ENCODE data around the gene SSBP4.
"Not testable (repeated sequence)": the region's sequence is repeated elsewhere in the genome, so short reads cannot be mapped to it uniquely, and the experiment has no call there.

Gene SSBP4

GRCh38 chr19:18419195-18419698, at the start of gene SSBP4:
SSBP4 (plus strand) TSS chr19:18419398; CDS start chr19:18419649, 251 bp downstream.
- peak; percentile 92 for DNase-seq

GRCh38 chr19:18373407-18373891, 45.7 kb upstream of the SSBP4 start:
- no peak for DNase-seq

DNA sequence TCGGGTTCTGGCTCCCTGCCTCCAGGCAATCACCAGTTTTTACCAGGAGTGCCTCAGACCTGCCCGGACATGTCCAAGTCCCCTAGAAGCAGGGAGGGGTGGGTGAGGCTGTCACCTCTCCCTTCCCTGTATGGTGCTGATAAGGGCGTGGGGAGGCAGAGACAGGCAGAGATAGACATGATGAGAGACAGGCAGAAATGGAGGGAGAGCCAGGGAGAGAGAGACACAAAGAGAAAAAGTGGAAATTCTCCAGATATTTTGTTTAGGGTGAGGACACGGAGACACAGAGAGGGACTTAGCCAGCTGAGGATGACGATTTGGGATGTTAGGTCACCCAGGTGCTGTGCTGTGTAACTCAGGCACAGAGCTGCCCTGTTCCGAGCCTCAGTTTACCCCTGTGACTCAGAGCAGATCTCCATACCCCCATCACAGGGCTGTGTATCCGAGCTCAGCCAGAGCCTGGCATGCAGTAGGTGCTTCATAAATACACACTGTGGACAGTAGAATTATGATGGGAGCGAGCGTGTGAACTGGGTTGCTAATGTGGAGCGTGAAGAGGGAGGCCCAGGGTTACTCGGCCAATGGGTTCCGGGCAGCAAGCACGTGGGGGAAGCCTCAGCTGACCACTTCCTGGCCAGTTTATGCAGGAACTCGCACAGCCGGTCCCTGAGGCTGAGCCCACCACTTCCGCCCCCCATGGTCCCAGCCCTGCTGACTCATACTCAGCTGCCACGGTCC, 45.1 kb upstream of the SSBP4 start:
- peak; percentile 85 for DNase-seq

GRCh38 chr19:18377026-18377425, 42.2 kb upstream of the SSBP4 start:
- DNase-seq: no peak

DNA sequence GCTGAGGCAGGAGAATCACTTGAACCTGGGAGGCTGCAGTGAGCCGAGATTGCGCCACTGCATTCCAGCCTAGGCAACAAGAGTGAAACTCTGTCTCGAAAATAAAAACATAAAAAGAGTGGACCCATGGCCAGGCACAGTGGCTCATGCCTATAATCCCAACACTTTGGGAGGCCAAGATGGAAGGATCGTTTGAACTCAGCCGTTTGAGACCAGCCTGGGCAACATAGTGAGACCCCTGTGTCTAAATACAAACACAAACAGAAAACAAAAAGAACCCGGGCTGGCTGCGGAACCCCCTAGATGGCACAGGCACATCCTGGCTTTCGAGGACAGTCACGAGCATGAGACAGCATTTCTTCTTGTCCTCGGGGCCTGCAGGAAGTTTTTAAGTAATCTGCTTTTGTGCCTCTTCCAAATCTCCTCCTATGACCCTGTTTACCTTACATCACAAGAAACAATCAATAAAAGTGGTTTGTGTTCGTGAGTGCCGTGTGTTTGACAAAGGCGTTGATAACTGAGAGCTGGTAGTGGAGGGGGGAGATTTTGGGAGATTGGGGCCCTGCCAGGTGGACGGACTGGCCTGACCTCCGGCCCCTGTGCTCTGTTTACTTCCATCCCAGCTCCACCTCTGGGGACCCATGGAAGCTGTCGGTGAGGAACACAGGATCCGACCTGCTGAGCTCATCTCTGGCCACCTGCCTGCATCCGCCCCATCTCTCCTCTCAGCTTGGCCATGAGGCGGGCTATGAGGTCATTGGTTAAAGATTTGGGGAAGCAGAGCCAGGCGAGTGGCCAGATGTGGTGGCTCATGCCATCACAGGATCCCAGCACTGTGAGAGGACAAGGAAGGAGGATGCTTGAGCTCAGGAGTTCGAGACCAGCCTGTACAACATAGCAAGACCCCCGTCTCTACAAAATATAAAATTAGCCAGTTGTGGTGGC, 39.1 kb upstream of the SSBP4 start:
- DNase-seq: peak; percentile 49

DNA sequence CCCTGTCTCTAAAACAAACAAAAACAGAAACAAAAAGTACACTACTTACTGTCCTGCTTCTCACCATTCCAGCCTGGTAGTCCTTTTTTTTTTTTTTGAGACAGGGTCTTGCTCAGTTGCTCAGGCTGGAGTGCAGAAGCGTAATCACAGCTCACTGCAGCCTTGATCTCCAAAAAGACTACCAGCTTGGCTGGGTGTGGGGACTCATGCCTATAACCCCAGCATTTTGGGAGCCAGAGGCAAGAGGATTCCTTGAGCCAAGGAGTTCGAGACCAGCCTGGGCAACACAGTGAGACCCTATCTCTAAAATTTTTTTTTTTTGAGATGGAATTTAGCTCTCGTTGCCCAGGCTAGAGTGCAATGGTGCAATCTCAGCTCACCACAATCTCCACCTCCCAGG, 38.4 kb upstream of the SSBP4 start:
- no peak for DNase-seq

DNA sequence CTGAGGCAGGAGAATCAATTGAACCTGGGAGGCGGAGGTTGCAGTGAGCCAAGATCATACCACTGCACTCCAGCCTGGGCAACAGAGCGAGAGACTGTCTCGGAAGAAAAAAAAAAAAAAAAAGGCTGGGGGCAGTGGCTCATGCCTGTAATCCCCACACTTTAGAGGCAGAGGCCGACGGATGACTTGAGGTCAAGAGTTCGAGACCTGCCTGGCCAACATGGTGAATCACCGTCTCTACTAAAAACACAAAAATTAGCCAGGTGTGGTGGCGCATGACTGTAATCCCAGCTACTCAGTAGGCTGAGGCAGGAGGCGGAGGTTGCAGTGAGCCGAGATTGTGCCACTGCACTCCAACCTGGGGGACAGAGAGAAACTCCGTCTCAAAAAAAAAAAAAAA, 35.6 kb upstream of the SSBP4 start:
- DNase-seq: not testable (repeated sequence)

- DNase-seq: no peak
These were observed 34.4 kb upstream of the SSBP4 start for GRCh38 chr19:18384775-18385174.

DNA sequence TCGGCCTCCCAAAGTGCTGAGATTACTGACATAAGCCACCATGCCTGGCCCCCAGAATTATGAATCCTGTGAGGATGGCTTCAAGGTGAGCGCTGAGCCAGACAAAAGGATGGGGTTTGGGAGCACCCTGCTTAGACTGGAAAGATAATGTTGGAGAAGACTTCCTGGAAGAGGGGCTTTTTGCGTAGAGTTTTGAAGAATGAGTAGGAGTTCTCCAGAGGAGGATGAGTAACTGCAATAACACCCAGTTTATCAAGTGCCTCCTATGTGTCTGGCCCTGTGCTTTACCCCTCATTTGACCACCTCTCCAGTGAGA, 33.9 kb upstream of the SSBP4 start:
- DNase-seq: no peak

- no peak for DNase-seq
These were observed 33.3 kb upstream of the SSBP4 start, which contains the start of gene GDF15 for GRCh38 chr19:18385675-18386542. GDF15 (plus strand) TSS chr19:18386158; CDS start chr19:18386190, 32 bp downstream.

DNA sequence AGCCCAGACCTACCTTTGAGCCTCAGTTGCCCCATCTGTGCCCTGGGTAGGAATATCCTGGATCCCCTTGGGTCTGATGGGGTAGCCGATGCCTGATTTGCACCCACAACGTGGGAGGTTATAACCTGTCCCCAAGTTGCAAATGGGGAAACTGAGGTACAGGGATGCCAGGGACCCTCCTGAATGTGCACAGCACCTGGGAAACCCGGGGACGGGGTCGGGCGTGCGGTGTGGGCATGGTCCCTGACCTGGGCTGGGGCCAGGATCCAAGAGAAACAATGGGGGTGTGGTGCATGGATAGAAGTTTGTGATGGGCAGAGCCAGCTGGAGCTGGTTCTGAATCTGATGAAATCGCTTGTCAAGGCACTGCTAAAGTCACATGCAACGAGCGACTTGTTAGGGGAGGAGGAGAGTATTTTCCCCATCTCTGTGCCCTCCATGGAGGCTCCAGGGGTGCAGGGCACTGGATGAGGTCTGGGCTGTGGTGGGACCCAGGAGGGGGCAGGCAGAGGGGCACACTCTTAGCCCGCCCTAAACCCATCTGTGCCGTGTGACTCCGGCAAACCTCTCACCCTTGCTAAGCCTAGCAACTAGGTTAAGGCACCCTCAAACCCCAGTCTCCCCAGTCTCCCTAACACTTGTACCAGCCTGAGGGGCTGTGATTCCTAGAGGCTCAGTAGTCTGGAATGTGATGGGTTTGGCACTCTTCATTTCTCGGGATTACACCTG, 32.5 kb upstream of the SSBP4 start:
- no peak for DNase-seq

- peak; percentile 90 for DNase-seq
These were observed 30.9 kb upstream of the SSBP4 start for GRCh38 chr19:18388100-18388959.

DNA sequence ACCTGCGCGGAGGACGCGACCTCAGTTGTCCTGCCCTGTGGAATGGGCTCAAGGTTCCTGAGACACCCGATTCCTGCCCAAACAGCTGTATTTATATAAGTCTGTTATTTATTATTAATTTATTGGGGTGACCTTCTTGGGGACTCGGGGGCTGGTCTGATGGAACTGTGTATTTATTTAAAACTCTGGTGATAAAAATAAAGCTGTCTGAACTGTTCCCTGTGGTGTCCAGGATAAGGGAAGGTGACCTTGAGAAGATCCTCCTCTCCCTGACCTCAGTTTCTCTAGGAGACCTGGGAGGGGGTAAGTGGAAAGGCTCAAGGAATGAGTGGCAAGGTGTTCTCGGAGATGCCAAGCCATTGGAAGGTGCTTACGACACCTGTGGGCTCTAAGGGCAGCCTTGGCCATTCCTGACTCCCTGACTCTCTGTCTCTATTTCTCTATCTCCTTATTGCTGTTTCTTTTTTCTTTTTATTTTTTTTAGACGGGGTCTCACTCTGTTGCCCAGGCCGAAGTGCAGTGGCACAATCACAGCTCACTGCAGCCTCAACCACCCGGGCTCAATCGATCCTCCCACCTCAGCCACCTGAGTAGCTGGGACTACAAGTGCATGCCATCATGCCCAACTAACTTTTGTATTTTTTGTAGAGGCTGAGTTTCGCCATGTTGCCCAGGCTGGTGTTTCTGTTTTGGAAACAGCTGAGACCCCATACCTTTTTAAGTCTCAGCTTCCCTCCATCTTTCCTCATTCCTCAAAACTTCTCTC, 30.1 kb upstream of the SSBP4 start:
- DNase-seq: no peak

GRCh38 chr19:18389726-18390064, 29.5 kb upstream of the SSBP4 start:
- no peak for DNase-seq

DNA sequence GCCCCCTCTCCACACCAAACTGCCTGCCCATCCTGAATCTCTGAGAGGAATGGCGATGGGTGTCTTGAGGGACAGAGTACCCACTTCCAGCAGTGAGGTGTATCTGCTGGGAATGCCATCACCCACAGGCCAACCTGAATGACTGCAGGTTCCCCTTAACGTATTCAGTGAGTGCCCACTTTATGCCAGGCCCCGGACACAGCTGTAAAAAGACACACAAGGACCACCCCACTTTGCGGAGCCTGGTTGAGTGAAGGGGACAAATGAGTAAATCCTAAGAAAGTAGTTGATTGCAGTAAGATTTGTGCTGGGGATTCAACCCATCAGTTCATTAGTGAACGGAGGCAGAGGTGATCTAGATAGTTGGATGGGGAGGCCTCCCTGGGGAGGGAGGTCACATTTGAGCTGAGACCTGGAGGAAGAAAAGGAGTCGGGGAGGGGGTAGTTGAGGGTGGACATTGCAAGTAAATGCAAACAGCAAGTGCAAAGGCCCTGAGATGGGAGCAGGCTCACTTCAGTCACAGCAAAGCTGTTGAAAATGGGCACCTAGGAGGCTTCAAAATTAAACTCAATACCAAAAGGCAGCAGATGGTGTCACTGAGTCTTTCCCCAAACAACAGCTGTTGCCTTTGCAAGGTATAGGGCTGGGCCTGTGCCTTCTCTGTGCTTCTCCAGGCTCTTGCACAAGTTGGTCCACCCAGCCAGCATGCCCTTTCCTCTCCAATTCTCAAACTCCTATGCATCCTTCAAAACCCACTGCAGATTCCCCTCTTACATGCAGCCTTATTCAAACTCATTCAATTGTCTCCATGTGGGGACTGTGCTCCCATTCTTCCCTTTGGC, 28.9 kb upstream of the SSBP4 start:
- DNase-seq: no peak

DNA sequence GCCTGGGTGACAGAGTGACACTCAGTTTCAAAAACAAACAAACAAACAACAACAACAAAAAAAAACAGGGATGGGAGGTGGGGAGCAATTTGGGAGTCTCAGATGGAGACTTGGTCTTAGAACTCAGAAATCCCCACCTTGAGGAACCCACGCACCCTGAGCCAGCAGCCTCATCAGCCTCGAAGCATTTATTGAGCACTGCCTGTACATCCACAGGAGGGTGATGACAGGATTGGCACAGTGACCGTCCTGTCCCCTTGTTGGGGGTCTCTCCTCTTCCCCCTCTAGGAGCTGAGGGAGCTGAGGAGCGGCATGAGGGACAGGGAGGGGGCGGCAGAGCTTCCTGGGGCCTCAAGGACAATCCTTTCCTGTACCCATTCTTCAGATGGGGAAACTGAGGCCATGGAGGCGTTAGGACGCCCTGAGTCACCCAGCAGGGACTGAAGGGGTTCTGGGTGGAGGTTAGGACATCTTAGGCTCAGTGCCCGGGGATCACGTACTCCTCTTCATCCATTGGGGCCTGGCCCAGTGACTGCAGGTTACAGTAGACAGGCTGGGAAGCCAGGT, 27.6 kb upstream of the SSBP4 start:
- no peak for DNase-seq

DNA sequence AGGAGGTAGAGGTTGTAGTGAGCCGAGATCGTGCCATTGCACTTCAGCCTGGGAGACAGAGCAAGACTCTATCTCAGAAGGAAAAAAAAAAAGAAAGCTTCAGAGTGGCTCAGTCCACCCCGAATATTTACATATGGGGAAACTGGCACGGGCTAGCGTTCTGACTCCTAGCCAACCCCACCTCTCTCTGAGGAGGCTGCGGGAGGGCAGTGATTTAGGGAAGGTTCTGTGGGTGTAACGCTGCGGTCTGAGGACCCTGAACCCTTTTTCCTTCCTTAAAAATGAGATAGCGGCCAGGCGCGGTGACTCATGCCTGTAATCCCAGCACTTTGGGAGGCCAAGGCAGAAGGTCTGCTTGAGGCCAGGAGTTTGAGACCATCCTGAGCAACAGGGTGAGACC, 26.8 kb upstream of the SSBP4 start:
- DNase-seq: no peak

- no peak for DNase-seq
These were observed 26.3 kb upstream of the SSBP4 start for GRCh38 chr19:18392926-18393325.

DNA sequence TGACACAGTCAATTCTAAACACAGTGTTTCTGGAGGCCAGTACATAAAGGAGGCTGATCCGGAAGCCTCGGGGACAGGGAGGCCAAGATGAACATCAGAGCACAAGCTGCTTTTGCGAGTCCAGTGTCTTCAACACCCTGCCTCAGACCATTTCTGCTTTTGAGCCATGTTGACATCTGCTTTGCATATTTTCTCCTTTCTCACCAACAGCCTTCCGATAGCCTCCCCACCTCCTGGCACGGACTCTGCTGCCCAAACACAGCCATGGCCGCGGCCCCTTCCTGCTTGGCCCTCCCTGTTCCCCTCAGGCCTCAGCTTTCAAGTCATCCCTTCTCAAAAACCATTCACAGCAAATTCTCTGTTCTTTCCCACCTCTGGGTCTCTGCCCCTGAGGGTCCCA, 25.4 kb upstream of the SSBP4 start:
- no peak for DNase-seq

All from RPMI8226 (cell line).